ENCODE data around the gene RER1.

RER1 gene

DNA sequence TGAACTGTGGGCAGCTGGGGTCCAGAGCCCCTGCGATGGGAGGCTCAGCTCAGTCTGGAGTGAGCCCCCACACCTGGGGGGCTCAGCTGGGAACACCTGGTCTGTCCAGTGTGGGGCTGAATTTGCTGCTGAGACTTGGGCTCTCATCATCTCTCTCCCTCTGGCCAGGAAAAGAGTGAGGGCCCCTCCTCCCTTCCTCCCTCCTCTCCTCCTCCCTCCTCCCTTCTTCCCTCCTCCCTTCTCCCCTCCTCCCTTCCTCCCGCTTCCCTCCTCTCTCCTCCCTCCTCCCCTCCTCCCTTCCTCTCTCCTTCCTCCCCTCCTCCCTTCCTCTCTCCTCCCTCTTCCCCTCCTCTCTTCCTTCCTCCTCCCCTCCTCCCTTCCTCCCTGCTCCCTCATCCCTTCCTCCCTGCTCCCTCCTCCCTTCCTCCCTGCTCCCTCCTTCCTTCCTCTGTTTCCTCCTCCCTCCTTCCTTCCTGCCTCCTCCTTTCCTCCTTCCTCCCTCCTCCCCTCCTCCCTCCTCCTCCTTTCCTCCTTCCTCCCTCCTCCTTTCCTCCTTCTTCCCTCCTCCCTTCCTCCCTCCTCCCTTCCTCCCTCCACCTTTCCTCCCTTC lies 44.2 kb downstream of the RER1 start:
- Histone ChIP-seq H3K4me2 (ENCODE audit: low read depth, low read length) (no peak overlapping the region), H4K20me1 (ENCODE audit: insufficient read depth, low read length) (no peaks in the 10 kb centered on the region), H3K9ac (ENCODE audit: low read length) (no peak overlapping the region), H3F3A (ENCODE audit: insufficient read depth, low read length) (no peaks in the 10 kb centered on the region), H2AFZ (ENCODE audit: low read length) (no peak overlapping the region), H3K27ac (ENCODE audit: low read length) (no peak overlapping the region), H3K79me2 (ENCODE audit: low read length) (no peaks in the 10 kb centered on the region), H3K36me3 (replicated peaks; ENCODE audit: insufficient read depth, low read length) (no peaks in the 10 kb centered on the region), H3K9me3 (replicated peaks; ENCODE audit: insufficient read depth, low read length) (no peaks in the 10 kb centered on the region), H3K4me1 (ENCODE audit: low read length) (peaks cover 12% of the 10 kb centered on the region), H3K9me2 (replicated peaks; ENCODE audit: insufficient read depth, low read length) (no peaks in the 10 kb centered on the region), H3K4me3 (ENCODE audit: low read length) (no peak overlapping the region), H3K27me3 (replicated peaks; ENCODE audit: insufficient read depth, low read length) (peaks cover 73% of the 10 kb centered on the region)
- no peak for TF ChIP-seq CTCF (IDR thresholded peaks at IDR 0.05; ENCODE audit: low read length)
- no peak for TF ChIP-seq EZH2phosphoT487 (IDR thresholded peaks at IDR 0.05; ENCODE audit: low read length)
- no peak for TF ChIP-seq EZH2 (optimal IDR thresholded peaks at IDR 0.05; ENCODE audit: low read depth, low read length)
- no peak for DNase-seq

- H3K9me3 ChIP-seq (replicated peaks; ENCODE audit: insufficient read depth, low read length) = no peaks in the 10 kb centered on the region
- no peak overlapping the region for H2AFZ ChIP-seq (ENCODE audit: low read length)
- peaks cover 12% of the 10 kb centered on the region for H3K4me1 ChIP-seq (ENCODE audit: low read length)
- no peak for TF ChIP-seq EZH2 (optimal IDR thresholded peaks at IDR 0.05; ENCODE audit: low read depth, low read length)
- H3F3A ChIP-seq (ENCODE audit: insufficient read depth, low read length) = no peaks in the 10 kb centered on the region
- no peak overlapping the region for H3K27ac ChIP-seq (ENCODE audit: low read length)
- H3K4me2 ChIP-seq (ENCODE audit: low read depth, low read length) = no peak overlapping the region
- peaks cover 73% of the 10 kb centered on the region for H3K27me3 ChIP-seq (replicated peaks; ENCODE audit: insufficient read depth, low read length)
- no peak overlapping the region for H3K9ac ChIP-seq (ENCODE audit: low read length)
- H3K79me2 ChIP-seq (ENCODE audit: low read length) = no peaks in the 10 kb centered on the region
- no peaks in the 10 kb centered on the region for H4K20me1 ChIP-seq (ENCODE audit: insufficient read depth, low read length)
- no peaks in the 10 kb centered on the region for H3K9me2 ChIP-seq (replicated peaks; ENCODE audit: insufficient read depth, low read length)
- H3K4me3 ChIP-seq (ENCODE audit: low read length) = no peak overlapping the region
- no peaks in the 10 kb centered on the region for H3K36me3 ChIP-seq (replicated peaks; ENCODE audit: insufficient read depth, low read length)
- no peak for DNase-seq
Observed at GRCh38 chr1:2436876-2437275, 45.2 kb downstream of the RER1 start.

DNA sequence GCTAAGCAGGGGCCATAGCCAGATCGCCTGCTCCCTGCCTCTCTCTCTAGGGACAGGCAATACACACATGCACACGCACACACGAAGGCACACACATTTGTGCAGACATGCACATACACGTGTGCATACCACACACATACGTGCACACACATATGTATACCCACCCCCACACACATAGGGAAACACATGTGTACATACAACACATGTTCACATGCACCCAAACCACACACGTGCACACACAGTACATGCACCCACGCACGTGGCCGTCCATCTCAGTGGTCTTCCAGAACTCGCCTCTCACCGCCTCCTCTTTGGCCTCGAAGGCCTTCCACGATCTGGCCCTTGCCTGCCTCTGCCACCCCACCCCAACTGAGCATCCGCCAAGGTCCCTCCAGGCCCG lies 46.0 kb downstream of the RER1 start:
- no peaks in the 10 kb centered on the region for H3K79me2 ChIP-seq (ENCODE audit: low read length)
- H4K20me1 ChIP-seq (ENCODE audit: insufficient read depth, low read length) = no peaks in the 10 kb centered on the region
- H3K9me2 ChIP-seq (replicated peaks; ENCODE audit: insufficient read depth, low read length) = no peaks in the 10 kb centered on the region
- no peak overlapping the region for H3K9ac ChIP-seq (ENCODE audit: low read length)
- no peaks in the 10 kb centered on the region for H3K9me3 ChIP-seq (replicated peaks; ENCODE audit: insufficient read depth, low read length)
- H3K4me1 ChIP-seq (ENCODE audit: low read length) = peaks cover 12% of the 10 kb centered on the region
- no peaks in the 10 kb centered on the region for H3K36me3 ChIP-seq (replicated peaks; ENCODE audit: insufficient read depth, low read length)
- no peak overlapping the region for H3K4me2 ChIP-seq (ENCODE audit: low read depth, low read length)
- H3K27me3 ChIP-seq (replicated peaks; ENCODE audit: insufficient read depth, low read length) = peaks cover 73% of the 10 kb centered on the region
- no peak overlapping the region for H3K27ac ChIP-seq (ENCODE audit: low read length)
- no peak overlapping the region for H2AFZ ChIP-seq (ENCODE audit: low read length)
- H3K4me3 ChIP-seq (ENCODE audit: low read length) = no peak overlapping the region
- no peak for TF ChIP-seq CTCF (IDR thresholded peaks at IDR 0.05; ENCODE audit: low read length)
- no peak for DNase-seq
- H3F3A ChIP-seq (ENCODE audit: insufficient read depth, low read length) = no peaks in the 10 kb centered on the region

DNA sequence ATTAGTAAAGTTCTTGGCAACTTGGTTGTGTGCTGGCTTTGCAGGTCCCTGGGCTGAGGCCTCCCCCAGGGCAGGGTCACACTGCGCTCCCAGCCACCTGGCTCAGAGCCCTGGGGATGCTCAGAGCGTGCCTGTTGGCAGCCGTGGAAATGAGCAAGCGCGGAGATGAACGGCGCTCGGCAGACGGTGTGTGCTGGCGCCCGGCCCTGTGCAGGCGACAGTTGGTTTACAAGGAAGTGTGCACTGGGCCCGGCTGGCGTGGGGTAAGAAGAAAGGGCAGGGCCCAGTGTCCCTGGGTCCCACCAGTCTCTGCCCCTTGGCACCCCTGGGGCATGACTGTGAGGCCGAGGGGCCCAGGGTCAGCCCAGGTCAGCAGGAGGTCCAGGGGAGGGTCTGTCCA lies 46.4 kb downstream of the RER1 start:
- Histone ChIP-seq H3K36me3 (replicated peaks; ENCODE audit: insufficient read depth, low read length) (no peaks in the 10 kb centered on the region), H3K9me2 (replicated peaks; ENCODE audit: insufficient read depth, low read length) (no peaks in the 10 kb centered on the region), H4K20me1 (ENCODE audit: insufficient read depth, low read length) (no peaks in the 10 kb centered on the region), H2AFZ (ENCODE audit: low read length) (no peak overlapping the region), H3F3A (ENCODE audit: insufficient read depth, low read length) (no peaks in the 10 kb centered on the region), H3K27ac (ENCODE audit: low read length) (no peak overlapping the region), H3K9ac (ENCODE audit: low read length) (no peak overlapping the region), H3K4me1 (ENCODE audit: low read length) (peaks cover 12% of the 10 kb centered on the region), H3K79me2 (ENCODE audit: low read length) (no peaks in the 10 kb centered on the region), H3K27me3 (replicated peaks; ENCODE audit: insufficient read depth, low read length) (peaks cover 73% of the 10 kb centered on the region), H3K4me2 (ENCODE audit: low read depth, low read length) (no peak overlapping the region), H3K9me3 (replicated peaks; ENCODE audit: insufficient read depth, low read length) (no peaks in the 10 kb centered on the region), H3K4me3 (ENCODE audit: low read length) (no peak overlapping the region)
- no peak for TF ChIP-seq CTCF (IDR thresholded peaks at IDR 0.05; ENCODE audit: low read length)
- no peak for TF ChIP-seq EZH2 (optimal IDR thresholded peaks at IDR 0.05; ENCODE audit: low read depth, low read length)
- no peak for TF ChIP-seq EZH2phosphoT487 (IDR thresholded peaks at IDR 0.05; ENCODE audit: low read length)
- DNase-seq = no peak
